Stimulated activated CD4-positive, alpha-beta T cell treated with anti-CD3 and anti-CD28 coated beads, TNF-alpha, amount 100 ng/mL, for 24 hours (primary cell): ENCODE measurements around the gene BCAP29.
"Not testable (repeated sequence)": the region's sequence is repeated elsewhere in the genome, so short reads cannot be mapped to it uniquely, and the experiment has no call there.

Experiments used
- DNase-seq, 3 experiments: peaks; one replicate each; pipeline ENCODE4 v3.0.0-alpha.2; 2020; ENCODE audit warnings: low read depth in 3 of 3

The BCAP29 gene

GRCh38 chr7:107622429-107622828 is 42.4 kb downstream of the BCAP29 start:
- no peak for DNase-seq

DNA sequence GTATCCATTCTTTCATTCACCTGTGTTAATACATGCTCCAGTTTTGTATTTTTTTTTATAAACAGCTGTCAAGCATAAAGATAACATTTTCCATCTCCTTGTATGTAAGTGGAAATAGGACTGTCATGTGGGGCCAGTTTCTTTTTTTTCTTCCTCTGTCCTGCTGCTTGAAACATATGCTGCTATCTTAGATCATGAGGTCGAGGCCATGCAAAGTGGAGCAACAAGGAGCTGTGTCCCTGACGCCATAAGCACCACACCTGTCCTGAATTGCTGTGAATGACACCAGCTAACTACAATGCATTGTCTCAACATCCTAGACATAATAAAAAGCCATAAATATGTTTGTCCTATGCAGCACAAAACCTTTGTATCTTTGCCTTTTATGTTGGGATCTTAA is 42.8 kb downstream of the BCAP29 start:
- no peak for DNase-seq

- DNase-seq: no peak
Observed at GRCh38 chr7:107627002-107627401, 47.0 kb downstream of the BCAP29 start.

DNA sequence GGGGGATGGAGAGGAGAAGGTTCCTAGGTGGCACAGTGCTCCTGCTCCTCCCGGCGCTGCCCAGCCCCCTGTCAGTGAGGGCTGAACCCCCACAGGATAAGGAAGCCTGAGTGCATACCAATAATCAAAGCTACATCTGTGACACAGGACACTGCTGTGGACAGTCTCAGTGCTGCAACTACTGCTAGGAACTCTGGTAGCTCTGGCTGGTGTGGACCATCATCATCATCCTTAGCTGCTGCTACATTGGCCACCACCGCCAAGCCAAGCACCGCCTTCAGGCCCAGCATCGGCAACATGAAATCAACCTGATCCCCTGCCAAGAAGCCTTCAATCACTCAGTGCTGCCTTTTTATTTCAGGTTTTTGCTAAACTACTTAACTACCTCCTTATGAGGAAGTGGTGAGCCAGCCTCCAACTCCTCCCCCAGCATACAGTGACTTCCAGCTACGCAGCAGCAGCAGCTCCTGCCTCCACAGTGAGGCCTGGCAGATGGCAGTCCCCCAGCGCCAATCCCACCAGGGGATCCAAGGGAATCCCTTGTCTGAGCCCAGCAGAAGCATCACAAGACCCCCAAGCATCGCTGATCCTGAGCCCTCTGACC is 48.5 kb downstream of the BCAP29 start:
- DNase-seq: no peak

DNA sequence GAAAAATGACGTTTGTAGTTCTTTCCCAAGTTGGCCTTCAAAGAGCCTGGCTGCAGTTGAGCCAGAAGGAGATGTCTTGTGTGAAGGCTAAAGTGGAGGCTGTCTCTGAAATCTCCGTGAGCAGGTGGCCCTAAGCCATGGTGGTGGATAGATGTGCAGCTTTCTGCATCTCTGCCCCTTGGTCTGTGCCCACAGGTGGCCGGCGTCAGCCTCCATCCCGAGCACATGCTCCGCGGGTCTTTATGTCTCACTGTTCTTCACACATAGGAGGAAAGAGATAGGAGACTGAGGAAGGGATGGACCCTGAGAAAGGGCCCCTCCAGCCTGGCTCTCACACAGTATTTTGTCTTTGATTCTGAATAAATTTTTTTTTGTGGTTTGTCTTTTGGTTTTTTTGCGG is 50.3 kb downstream of the BCAP29 start:
- DNase-seq: no peak

DNA sequence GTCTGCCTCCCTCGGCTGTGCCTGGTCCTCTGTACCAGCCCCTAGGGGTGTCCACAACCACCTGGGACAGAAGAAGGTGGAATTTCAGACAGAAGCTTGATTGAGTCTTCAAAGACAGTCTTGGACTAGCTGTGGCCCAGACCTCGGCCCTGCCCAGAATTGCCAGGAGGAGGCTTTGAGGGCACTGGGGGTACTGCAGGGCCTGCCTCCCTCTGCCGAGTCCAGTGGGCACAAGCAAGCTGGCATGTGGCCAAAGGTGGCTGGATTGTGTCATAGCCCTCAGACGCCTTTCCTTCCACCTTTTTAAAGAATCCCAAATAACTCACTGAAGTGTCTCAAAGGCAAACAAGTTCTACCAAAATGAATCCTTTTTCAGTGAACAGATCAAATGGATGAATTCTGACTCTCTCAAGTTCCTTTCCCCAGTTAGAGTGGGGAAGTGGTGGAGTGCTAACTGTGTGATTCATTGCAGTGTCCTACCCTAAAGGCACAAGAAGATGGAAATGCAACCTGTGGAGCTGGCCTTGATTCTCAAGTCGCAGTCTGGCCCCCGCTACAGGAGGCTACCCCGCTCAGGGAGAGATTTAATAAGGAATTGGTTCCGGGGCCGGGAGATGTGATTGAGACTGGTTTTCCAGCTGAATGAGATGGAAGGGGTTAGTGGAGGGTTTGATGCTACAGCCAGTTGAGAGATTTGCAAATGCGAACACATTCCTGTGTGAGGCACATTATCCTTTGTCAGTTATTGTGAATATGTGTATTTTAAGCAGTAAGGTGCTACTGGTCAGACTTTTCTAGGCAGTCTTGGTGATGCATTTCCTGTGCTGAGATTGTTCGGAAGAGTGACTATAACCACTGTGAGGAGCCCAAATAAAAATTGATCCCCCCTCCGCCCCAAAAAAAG is 51.8 kb downstream of the BCAP29 start:
- no peak for DNase-seq

DNA sequence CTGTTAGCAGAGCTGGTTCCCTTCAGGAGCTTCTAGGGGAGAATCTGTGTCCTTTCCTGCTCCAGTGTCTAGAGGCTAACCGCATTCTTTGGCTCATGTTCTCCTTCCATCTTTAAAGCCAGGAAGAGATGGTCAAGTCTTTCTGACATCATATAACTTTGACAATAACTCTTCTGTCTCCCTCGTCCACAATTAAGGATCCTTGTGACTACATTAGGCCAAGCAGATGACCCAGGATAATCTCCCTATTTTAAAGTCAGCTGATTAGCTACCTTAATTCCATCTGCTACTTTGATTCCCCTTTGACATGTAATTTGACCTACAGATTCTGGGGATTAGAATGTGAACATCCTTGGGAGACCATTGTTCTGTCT is 52.4 kb downstream of the BCAP29 start:
- no peak for DNase-seq

GRCh38 chr7:107638594-107638993 is 58.5 kb downstream of the BCAP29 start:
- no peak for DNase-seq

- DNase-seq: not testable (repeated sequence)
Observed at GRCh38 chr7:107639070-107639469, 59.0 kb downstream of the BCAP29 start.

DNA sequence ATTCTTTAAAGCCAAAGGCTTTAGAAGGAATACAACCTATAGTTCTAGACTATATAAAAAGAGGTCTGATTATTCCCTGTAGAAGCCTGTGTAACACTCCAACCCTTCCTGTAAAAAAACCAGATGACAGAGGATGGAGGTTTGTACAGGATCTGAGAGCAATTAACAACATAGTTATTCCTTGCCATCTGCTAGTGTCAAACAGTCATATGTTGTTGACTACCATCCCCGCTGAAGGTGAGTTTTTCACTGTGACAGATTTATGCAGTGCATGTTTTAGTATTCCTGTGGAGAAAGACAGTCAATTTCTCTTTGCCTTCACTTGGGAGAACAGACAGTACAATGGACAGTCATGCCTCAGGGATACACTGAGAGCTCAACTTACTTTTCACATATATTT is 61.6 kb downstream of the BCAP29 start:
- DNase-seq: no peak

DNA sequence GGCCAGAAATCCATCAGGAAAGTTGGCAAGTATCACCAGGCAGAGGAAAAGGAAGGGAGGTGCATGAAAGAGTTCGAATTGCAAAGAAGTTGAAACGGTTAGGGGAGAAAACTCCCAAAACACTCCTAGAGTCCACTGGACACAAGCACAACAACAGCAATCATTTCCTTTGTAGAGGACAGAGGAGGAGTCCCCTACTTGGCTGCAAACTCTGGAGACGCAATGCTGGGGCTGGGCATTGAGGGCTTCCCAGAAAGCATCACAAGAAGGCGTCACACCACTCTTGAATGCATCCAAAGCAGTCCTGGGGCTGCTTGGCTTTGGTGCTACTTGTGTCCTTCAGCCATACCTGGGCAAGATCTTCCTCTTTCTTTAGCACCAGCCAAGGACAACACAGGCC is 62.5 kb downstream of the BCAP29 start:
- no peak for DNase-seq

GRCh38 chr7:107643407-107643806 is 63.4 kb downstream of the BCAP29 start:
- no peak for DNase-seq

GRCh38 chr7:107643938-107644308 is 63.9 kb downstream of the BCAP29 start:
- DNase-seq: no peak

GRCh38 chr7:107644309-107644974 is 64.4 kb downstream of the BCAP29 start:
- no peak for DNase-seq

GRCh38 chr7:107652642-107653041 is 72.6 kb downstream of the BCAP29 start:
- DNase-seq: no peak

GRCh38 chr7:107658467-107658866 is 78.4 kb downstream of the BCAP29 start:
- DNase-seq: no peak

GRCh38 chr7:107659666-107660065 is 79.6 kb downstream of the BCAP29 start:
- DNase-seq: peak in 2 of 3 experiments; percentile 42 to 45

DNA sequence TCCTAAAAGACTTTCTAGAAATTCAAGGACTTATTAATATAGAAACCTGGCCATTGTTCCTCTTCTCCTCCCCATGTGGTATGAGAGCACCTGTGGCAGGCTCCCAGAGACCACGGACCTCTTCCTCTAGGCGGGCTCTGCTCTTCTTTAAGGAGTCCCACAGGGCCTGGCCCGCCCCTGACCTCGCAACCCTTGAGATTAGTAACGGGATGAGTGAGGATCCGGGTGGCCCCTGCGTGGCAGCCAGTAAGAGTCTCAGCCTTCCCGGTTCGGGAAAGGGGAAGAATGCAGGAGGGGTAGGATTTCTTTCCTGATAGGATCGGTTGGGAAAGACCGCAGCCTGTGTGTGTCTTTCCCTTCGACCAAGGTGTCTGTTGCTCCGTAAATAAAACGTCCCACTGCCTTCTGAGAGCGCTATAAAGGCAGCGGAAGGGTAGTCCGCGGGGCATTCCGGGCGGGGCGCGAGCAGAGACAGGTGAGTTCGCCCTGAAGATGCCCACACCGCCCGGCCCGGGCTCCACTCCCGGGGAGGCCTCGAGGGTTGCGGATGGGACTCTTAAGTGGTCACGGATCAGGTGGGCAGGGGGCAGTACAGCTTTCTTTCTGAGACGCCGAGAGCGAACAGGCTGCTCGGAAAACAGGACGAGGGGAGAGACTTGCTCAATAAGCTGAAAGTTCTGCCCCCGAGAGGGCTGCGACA is 80.5 kb downstream of the BCAP29 start, which contains the start of gene SLC26A4:
Gene SLC26A4 (plus strand): TSS at position 448 of the 700 bp plus-strand sequence. CDS start 814 bp downstream, outside the sequence.
- peak in 1 of 3 experiments; percentile 50 for DNase-seq

- DNase-seq: peak in 1 of 3 experiments; percentile 56
Observed at GRCh38 chr7:107661081-107661864, 81.2 kb downstream of the BCAP29 start.

GRCh38 chr7:107661865-107662379 is 81.9 kb downstream of the BCAP29 start:
- DNase-seq: no peak

GRCh38 chr7:107663196-107663595 is 83.2 kb downstream of the BCAP29 start:
- no peak for DNase-seq
